Measurements from ENCODE around the gene ERCC6L2.

ERCC6L2 gene

GRCh38 chr9:95870352-95870751 lies 5.1 kb upstream of the ERCC6L2 start:
- DNase-seq (ENCODE audit: low spot score): no peak

- DNase-seq (ENCODE audit: low spot score): no peak
Observed at GRCh38 chr9:95870906-95871305, 4.6 kb upstream of the ERCC6L2 start.

GRCh38 chr9:95874303-95874988 lies 1.0 kb upstream of the ERCC6L2 start:
- DNase-seq (ENCODE audit: low spot score): no peak

GRCh38 chr9:95874989-95875304 lies 544 bp upstream of the ERCC6L2 start:
- no peak for DNase-seq (ENCODE audit: low spot score)

GRCh38 chr9:95876138-95876444 lies 600 bp downstream of the ERCC6L2 start:
- DNase-seq (ENCODE audit: low spot score): no peak

GRCh38 chr9:95876595-95876994 lies 1.1 kb downstream of the ERCC6L2 start:
- DNase-seq (ENCODE audit: low spot score): no peak

- DNase-seq (ENCODE audit: low spot score): no peak
Observed at GRCh38 chr9:95877984-95878383, 2.5 kb downstream of the ERCC6L2 start.

- no peak for DNase-seq (ENCODE audit: low spot score)
Observed at GRCh38 chr9:95879591-95879990, 4.1 kb downstream of the ERCC6L2 start.

- peak; percentile 66 for DNase-seq (ENCODE audit: low spot score)
Observed at GRCh38 chr9:95880021-95880690, 4.7 kb downstream of the ERCC6L2 start.

- no peak for DNase-seq (ENCODE audit: low spot score)
Observed at GRCh38 chr9:95887926-95888497, 12.5 kb downstream of the ERCC6L2 start.

- no peak for DNase-seq (ENCODE audit: low spot score)
Observed at GRCh38 chr9:95890594-95890993, 15.1 kb downstream of the ERCC6L2 start.

GRCh38 chr9:95891067-95891671 lies 15.7 kb downstream of the ERCC6L2 start:
- no peak for DNase-seq (ENCODE audit: low spot score)

- DNase-seq (ENCODE audit: low spot score): no peak
Observed at GRCh38 chr9:95892690-95893089, 17.2 kb downstream of the ERCC6L2 start.

GRCh38 chr9:95896580-95896979 lies 21.1 kb downstream of the ERCC6L2 start:
- DNase-seq (ENCODE audit: low spot score): no peak

- DNase-seq (ENCODE audit: low spot score): no peak
Observed at GRCh38 chr9:95901506-95901905, 26.0 kb downstream of the ERCC6L2 start.

- DNase-seq (ENCODE audit: low spot score): no peak
Observed at GRCh38 chr9:95903398-95903797, 27.9 kb downstream of the ERCC6L2 start.

GRCh38 chr9:95907794-95908193 lies 32.3 kb downstream of the ERCC6L2 start:
- DNase-seq (ENCODE audit: low spot score): no peak

GRCh38 chr9:95910023-95910707 lies 34.7 kb downstream of the ERCC6L2 start:
- peak; percentile 21 for DNase-seq (ENCODE audit: low spot score)

- no peak for DNase-seq (ENCODE audit: low spot score)
Observed at GRCh38 chr9:95910770-95911340, 35.4 kb downstream of the ERCC6L2 start.

GRCh38 chr9:95912773-95913172 lies 37.3 kb downstream of the ERCC6L2 start:
- DNase-seq (ENCODE audit: low spot score): no peak

- no peak for DNase-seq (ENCODE audit: low spot score)
Observed at GRCh38 chr9:95920017-95920416, 44.5 kb downstream of the ERCC6L2 start.

GRCh38 chr9:95923794-95924193 lies 48.3 kb downstream of the ERCC6L2 start:
- no peak for DNase-seq (ENCODE audit: low spot score)
